NCI-H2081 (cell line): ENCODE results near the gene MAB21L3.

Experiments used
- DNase-seq, 2 experiments: peaks; one replicate each; lab custom pipeline; 2025; lab: John Stamatoyannopoulos, UW

MAB21L3 gene

GRCh38 chr1:116110567-116111523 lies at the start of gene MAB21L3:
Gene MAB21L3, plus strand, starts transcription at chr1:116111399. Its CDS starts 1,217 bp downstream, at chr1:116112616.
- DNase-seq, result no peak

GRCh38 chr1:116062201-116062600 lies 49.0 kb upstream of the MAB21L3 start:
- no peak for DNase-seq

DNA sequence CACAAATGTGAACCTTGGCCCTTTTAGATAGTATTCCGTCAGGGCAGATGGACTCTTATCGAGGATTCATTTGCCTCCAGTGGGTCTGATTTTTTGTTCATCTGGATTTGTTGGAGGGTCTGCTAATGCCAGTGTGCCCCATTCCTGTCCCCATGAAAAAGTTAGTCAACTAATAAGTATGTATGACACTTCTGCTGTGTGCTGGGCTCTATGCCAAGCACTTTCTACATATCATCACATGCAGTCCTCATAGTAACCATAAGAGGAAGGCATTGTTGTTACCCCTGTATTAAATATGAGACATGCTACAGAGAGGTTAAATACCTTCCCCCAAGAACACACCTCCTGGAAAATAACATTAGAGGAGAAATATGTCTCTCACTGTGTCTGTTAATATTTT lies 46.6 kb upstream of the MAB21L3 start:
- no peak for DNase-seq

GRCh38 chr1:116066868-116067565 lies 44.2 kb upstream of the MAB21L3 start:
- no peak for DNase-seq

DNA sequence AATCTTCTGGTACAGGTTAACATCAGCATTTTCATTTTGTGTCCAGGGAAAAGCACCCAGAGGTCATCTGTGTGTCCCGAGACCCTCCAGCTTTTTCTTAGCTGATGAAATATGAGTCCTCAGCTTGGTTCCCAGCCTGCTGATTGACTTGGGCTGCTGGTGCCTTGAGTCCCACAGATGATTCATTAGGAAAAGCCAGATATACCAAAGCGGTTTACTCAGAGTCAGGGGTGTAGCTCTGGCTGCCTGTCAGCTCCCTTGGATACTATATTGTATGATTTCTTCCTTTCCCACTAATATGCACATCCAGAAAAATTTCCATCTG lies 43.7 kb upstream of the MAB21L3 start:
- no peak for DNase-seq

DNA sequence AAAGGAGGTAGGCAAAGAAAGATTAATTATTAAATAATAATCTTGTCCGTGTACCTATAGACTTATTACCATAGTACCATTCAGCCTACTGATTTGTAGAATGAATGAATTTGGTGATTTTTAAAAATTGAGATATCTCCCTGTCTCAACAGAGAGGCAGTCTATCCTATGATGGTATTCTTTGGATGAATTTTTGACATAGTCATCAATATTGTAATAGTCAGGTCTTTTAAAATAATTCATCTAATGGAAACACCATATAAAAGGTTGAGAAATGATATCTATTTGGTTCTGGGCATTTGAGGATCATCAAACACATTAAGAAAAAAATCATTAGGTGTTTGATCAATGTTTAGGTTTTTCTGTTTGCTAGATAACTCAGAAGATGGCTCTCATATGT lies 35.6 kb upstream of the MAB21L3 start:
- DNase-seq, result no peak

DNA sequence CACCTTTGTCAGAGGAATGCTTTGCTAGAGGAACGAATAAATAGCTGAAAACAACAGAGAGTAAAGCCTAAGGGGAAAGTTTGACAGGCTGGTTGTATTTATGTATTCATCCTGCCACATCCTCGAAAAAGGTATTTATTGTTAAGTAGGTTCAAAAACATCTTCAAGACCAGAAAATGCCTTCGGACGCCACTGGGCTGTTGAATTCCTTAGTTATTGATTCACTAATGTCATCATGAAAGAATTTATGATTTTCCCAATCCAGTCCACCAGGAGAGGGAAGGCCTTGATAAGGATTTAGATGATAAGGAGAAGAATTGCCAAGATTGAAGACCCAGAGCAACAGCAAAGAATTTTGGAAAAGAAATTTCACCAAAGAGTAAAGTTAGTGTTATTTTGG lies 35.2 kb upstream of the MAB21L3 start:
- DNase-seq, result no peak

- DNase-seq, result no peak
Measured at GRCh38 chr1:116076831-116077230, 34.4 kb upstream of the MAB21L3 start.

GRCh38 chr1:116078699-116079223 lies 32.4 kb upstream of the MAB21L3 start:
- no peak for DNase-seq

- DNase-seq, result no peak
Measured at GRCh38 chr1:116087628-116088027, 23.6 kb upstream of the MAB21L3 start.

DNA sequence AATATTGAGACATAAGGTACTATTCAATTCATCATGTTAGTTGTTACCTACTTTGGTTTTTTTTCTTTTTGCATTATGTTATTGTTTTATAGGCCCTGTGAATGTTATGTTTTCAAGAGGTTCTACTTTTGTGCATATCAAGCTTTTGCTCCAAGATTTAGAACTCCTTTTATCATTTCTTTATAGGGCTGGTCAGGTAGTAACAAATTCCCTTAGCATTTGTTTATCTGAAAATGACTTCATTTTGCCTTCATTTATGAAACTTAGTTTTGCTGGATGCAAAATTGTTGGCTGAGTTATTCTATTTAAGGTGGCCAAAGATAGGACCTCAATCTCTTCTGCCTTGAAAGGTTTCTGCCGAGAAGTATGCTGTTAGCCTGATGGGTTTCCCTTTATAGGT lies 21.3 kb upstream of the MAB21L3 start:
- DNase-seq, result no peak

DNA sequence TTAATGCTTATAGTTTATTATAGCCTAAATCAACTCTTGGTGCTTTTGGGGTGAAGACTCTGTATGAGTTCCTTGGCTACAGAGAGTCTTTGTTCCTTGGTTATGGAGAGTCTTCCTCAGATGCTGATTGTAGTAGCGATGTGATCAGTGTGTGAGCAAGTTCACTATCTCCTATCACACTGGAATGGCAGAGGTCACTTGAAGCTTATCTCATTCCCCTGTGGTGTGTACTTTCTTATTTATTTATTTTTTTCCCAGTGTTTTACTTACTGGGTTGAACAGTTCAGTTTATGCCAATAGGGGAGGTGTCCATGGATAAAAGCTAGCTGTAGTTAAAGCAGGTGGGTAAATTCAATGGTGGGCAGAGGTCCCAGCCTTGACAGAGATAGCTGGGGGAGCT lies 20.1 kb upstream of the MAB21L3 start:
- DNase-seq, result no peak

DNA sequence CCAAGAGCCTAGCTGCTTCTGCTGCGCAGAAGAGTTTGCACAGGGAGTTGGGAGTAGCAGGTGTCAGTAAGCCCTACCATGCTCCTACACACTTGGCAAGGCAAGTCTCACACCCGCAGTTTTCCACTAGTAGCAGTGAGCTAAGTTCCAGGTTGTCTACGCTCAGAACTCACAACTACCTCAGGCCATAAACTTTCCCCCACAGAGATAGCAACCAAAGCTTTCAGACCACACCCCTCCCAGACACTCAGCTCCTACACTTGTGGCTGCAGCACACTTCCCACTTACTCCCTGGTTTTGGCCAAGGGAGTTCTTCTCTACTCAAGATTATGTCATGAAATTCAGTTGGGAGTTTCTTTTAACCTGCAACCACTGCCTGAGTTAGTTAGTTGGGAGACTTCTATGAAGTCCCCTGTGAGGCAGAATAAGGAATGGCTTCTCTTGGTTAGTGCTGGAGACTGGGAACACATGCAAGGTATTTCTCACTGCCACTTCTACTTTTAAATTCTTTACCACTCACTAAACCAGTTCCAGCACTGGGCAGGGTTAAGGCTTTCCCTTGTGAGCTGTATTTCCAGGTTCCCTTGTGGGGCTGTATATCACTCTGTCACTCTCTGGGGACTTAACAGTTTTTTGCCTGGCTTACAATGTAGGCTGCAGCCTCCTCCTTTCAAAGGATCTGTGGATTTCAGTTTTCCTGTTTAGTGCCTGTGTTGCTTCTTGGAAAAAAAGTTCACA lies 18.3 kb upstream of the MAB21L3 start:
- no peak for DNase-seq

DNA sequence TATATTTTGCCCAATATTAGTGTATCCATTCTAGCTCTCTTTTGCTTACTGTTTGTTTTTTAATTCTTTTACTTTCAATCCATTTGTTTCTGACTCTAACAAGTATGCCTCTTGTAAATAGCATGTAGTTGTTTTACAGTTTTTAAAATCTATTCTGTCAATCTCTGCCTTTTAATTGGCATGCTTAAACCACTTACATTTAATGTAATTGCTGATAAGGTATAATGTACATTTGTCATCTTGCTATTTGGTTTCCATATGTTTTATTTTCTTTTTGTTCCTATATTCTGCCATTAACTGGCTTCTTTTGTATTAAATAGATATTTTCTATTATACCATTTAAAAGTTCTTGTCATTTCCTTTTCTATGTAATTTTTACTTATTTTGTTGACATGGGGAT lies 16.2 kb upstream of the MAB21L3 start:
- DNase-seq, result no peak

DNA sequence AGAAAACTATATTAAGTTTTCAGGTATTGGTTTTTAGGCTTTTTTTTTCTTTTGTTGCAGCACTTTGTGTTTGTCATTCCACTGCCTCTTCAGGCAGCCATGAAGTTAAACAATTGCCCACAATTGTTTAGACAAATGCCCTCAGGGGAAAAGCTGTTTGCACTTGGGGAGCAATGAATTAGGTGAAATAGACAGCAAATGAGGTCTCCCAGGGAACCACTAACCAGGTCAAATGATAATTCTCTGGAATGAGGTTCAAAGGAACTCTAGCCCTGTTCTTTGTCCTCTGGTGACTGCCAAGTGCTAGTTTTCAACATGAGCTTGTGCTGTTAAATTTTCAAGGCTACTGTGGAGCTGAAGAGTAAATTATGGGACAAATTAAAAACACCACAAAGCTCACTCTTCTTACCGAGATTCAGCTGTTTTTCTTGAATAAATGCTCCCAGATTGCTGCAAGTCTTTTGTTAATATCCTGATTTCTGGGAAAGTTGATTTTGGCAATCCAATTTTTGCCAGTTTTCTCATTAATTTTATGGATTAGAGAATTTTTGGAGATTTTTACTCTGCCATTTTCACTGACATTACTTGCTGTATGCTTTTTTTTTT lies 15.1 kb upstream of the MAB21L3 start:
- peak in 1 of 2 experiments; percentile 9 for DNase-seq

DNA sequence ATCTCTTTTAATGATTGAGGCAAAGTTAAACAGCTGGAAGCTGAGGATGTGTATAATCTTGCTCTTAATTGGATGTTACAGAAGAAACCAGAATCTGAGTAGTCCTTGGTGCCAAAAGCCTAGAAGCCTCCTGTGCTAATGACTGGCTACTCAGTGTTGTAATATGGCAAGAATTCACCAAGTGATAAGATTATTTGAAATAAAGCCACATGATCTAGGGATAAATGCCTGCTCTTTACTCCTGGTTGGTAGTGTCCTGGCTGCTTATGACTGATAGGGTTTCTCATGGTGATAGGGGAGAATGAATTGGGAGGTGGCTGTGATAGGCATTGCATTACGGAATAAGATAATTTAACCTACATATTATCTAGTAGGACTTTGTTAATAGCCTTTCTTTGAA lies 13.6 kb upstream of the MAB21L3 start:
- no peak for DNase-seq

- DNase-seq, result no peak
Measured at GRCh38 chr1:116099379-116099778, 11.8 kb upstream of the MAB21L3 start.

DNA sequence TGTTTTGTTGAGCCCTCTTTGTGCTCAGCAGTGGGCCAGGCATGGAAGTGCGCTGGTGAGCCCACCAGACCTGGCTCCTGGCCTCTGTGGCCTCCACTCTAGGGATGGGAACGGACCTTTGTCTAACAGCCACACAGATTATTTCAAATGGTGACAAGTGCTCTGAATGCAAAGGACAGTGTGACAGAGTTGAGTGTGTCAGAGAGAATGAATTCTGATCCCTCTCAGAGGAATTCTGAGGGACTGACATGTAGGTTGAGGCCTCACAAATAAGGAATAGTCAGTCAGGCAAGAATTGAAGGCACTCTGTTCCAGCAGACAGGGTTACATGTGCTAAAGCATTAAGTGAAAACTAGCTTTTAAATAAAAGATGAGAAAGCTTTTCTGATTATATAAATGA lies 11.3 kb upstream of the MAB21L3 start:
- no peak for DNase-seq

DNA sequence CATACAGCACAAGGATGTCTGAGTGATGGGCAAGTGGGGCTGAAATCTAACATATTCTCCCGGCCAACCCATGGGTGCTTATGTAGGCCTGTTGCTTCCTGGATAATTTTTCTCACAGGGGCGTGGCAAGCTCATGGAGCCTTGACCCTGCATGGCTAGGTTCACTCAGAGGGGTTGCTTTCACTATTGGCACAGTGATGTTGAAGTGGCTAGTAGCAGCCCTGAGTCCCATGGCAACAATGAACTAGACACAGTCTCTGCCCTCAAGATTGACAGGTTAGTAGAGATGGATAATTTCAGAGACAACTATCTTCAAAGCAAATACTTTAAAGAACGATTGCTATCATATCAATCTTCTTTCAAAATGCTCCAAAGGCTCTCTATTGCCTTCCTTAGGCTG lies 6.5 kb upstream of the MAB21L3 start:
- DNase-seq, result no peak

DNA sequence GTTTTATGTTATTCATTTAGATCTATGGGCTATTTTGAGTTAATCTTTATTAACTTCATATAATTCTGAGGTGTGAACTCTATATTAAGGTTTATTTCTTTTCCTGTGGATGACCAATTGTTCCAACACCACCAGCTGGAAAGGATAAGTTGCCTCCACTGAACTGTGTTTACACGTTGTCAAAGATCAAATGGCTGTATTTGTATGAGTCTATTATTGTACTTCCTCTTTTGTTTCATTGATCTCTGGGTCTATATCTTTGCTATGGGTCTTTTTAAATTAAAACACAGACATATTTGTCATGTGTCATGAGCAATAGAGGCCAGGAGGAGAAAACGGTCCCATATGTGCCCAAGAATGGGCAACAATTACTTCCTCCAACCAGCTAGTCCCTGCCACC lies 5.2 kb upstream of the MAB21L3 start:
- DNase-seq, result peak in 1 of 2 experiments; percentile 17

DNA sequence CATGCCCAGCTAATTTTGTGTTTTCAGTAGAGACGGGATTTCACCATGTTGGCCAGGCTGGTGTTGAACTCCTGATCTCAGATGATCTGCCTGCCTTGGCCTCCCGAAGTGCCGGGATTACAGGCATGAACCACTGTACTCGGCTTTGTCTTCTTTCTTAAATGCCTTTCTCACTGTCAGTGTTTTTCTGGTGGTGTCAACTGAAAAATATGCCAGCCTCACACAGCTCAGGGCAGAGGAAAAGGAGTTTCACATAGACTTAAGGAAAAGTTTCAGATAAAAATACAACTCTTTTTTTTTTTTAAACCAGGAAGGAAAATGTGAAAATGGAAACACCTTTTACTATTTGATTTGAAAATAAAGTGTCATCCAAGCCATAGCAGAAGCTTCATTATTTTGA lies 4.6 kb upstream of the MAB21L3 start:
- DNase-seq, result no peak

DNA sequence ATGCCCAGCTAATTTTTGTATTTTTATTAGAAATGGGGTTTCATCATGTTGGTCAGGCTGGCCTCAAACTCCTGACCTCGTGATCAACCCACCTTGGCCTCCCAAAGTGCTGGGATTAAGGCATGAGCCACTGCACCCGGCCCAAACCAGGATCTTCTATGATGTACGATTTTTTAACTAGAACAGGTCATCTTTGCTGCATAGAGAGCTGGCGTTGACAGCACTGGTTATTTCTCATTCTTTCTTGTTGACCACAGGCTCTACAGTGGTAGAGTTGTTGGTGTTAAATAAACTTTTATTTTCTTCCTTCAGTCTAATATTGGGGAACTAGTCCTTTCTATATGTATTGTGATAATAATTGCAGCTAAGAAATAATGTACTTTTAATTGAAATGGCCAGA lies 3.8 kb upstream of the MAB21L3 start:
- no peak for DNase-seq
